Stimulated activated naive CD8-positive, alpha-beta T cell treated with anti-CD3 and anti-CD28 coated beads, Interleukin-15, Interleukin-2, amounts not matched to agents 100 U/mL and 50 U/mL, for 24 hours (primary cell): ENCODE data around the gene CNPY1.

Source experiments
- ATAC-seq: fragments of 150-1000 bp; cut with Tn5 transposase; one replicate; pipeline ENCODE4 v1.10.0; 2021
- DNase-seq: peaks from one replicate; pipeline ENCODE4 v3.0.0; 2021

The CNPY1 gene

DNA sequence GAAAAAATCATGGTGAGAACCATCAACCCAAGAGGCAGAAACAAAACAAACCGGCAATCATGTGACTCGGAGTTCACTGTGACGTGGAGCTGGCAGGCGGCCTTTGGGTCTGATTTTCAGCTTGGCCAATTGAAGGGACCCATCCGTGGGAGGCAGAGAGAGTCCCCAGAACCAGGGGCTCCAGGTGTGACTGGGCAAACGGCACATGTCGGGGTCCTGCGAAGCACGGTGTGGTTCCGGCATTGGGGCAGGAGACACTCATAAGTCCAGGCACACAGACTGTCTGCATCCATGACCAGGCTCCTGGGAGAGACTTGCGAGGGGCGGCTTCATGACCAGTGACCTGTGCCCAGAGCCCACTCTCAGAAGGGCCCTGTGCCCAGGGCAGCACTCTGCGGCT lies 12.6 kb upstream of the CNPY1 start:
- ATAC-seq, result no peak
- DNase-seq, result no peak

DNA sequence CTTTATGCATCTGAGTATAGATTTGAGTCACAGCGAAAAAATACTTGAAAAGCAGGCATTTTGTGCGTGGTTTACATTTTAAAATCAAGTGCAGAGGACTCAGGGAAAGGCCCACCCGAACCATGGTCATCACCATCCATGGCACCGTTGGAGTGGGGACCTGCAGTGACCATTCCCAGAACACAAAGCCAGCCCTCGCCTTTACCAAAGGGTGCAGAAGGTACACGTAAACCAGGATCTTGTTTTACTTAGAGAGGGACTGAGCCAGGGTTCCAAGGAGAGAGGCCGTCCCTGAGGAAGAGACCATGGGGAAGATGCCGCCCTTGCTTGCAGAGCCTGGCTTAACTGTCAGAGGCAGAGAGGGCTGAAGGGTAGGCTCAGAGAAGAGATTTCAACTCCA lies 12.0 kb upstream of the CNPY1 start:
- no peak for ATAC-seq

DNA sequence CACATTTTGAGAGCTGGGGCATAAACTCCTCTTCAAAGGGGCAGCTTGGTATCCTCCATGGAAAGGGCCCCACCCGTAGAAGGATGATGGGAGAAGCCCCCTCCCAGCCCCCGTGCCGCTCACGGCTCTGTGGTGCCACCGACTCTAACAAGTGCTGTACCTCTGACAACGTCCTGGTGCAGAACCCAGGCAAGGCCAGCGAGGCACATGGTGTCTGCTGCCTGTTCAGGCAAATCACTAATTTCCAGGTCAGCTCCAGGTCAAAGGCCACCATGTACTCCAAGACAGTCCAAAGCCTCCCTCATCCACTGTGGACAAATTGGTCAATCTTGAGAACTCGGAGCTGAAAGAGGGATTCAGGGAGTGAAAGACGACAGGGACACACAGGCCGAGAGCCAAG lies 11.4 kb upstream of the CNPY1 start:
- ATAC-seq, result no peak
- no peak for DNase-seq

More for the DNA sequence above, 12.0 kb upstream of the CNPY1 start:
- DNase-seq, result no peak

DNA sequence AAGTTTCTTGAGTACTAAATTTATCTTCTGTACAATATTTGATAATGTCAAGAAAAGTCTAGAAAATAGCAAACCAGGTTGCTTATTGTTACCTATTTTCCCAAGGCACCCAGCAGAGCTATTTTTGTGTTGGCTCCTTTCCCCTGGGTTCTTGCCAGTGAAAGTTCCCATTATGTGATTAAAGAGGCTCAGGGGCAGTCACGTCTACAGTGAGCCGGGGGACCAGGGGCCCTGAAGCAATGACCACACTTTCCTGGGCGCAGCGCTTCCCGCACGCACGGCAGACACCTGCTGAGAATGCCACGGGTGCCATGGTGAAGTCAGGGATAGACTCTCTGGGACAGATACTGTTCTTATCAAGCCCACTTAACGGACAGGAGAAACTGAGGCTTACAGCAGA lies 10.4 kb upstream of the CNPY1 start:
- ATAC-seq, result no peak
- no peak for DNase-seq

DNA sequence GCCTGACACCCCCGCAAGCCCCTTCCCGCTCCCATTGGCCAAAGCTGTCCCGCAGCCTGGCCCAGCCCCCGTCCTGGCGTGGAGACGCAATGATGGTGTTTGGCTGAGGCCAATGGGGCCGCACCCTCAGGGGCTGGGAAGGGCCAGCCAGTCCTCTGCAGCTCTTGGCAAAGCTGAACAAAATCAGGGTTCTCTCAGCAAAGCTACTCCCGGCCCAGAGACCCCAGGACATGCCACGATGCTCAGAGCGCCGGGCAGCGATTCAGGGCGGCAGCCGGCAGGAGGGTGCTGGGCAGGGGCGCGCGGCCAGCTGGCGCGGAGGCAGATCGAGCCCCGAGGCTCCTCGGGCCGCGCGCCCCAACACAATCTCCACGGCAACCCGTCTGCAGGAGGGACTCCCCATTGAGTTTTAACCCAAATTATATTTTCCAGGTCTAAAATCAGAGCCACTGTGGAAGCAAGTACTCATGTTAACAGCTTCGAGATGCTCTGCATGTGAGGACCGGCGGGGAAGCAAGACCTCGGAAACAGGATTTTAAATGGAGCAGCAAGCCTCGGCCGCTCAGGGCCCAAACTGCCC lies 8.8 kb upstream of the CNPY1 start:
- DNase-seq (no peak), ATAC-seq (no peak)

DNA sequence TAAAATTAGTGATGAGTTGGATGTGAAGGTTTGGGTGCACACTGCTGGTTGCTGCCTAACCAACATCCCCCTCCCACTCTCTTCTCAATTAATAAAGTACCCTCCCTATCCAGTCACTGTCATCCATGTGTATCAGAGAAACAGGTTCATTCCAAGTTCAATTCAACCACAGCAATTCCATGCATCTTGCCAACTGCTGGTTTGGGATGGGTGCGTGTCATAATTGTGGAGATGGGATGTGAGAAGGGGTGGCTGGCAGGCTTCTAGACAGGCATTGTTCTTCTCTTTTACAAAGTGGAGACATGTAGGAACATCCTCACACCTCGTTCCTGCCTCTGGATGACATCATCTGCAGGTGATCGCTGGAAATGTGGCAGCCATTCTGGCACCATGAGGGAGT lies 7.5 kb upstream of the CNPY1 start:
- ATAC-seq, result no peak
- DNase-seq, result no peak

DNA sequence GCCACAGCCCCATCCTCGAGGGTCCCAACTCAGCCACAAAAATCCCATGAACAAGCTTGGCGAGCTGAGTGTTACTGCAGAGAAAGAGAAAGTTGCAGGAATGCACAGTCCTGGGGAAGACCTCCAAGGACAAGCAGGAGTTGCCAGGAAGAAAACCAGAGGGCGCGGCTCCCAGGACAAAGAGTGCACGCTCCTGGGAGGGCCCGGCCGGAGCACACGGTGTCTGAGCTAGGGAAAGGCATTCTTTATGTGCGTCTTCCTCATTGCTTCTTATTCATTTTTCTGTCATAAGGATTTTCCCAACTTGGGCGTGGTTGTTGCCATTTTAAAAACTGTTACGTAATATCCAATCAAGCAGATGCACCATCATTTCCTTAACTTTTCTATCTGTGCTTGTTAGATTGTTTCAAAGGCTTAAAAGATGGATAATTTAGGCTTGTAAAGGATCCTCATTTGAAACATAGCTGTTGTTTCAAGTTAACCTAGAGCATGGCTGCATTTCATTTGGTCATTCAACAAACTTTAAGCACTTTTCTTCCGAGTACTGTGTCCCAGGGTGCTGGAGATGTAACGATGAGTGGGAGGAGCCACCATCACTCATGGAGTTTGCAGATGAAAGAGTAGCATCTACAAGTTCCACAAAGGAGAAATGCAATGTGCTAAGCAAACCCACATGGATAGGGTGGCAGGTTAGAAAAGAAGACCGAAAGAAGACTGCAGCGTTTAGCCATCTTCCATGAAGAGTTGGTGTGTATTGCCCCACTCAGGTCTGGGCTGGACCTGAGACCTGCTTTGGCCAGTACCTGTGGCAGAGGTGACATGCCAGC lies 5.6 kb upstream of the CNPY1 start:
- ATAC-seq, result no peak
- DNase-seq, result no peak

DNA sequence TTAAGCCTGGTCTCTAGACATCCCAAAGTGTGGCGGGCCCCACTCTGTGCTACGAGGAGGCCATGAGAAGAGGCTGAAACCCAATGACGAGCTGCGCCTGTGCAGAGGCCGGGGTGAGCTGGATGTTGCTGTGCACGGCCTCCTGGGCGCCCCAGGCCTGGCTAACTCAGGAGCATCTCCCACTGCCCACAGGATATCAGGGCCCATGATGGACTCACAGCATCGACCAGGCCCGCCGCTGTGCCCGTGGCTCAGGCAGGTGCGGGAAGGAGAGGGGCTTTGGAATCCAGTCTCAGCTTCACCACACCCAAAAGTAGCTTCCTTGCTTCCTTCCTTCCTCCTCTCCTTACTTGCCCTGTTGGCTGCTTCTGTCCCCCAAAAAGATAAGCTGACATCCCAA lies 4.6 kb upstream of the CNPY1 start:
- no peak for DNase-seq
- no peak for ATAC-seq

DNA sequence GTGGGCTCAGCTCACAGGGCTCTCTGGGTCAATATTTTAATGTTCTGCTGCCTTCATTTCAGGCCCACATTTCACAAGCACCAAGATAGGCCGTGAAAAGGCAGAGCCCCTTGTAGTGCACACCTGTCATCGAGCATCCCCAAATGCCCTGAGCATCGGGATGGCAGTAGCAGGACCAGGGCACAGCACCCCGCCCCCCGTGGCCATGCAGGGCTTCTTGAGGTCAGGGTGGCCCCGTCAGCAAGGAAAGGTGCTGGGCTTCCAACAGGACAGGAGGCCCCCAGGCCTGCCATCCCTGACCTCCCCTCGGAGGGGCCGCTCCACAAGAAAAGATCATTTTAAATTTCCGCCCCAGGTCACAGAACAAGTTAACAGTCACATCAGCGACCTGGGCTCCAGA lies 2.9 kb upstream of the CNPY1 start:
- DNase-seq (no peak), ATAC-seq (no peak)

DNA sequence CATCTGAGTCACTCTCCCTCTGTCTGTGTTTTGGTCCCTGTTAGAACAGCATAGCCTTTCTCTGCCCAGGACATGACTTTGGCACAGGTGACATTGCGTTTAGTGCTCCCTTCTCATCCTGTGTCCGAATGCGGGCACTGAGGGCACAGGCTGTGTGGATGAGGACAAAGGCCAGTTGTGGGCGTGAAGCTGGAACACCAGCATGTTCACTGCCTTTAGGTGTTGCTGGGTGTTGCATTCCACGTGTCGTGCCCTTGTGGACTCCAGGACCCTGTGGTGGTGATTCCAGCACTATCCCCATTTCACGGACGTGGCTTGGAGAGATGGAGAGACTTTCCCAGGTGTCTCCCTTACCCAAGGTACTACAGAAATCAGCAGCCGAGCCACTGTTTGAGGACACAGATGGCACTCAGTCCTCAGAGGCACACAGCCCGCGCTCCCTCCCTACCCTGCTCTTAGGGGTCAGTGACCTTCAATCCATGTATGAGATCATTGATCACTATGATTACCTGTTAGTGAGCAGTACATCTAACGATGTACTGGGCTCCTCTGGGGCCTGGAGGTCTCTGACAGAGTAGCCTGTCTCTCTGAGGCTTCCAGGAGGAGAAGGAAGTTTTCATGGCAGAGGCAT lies 917 bp upstream of the CNPY1 start:
- DNase-seq (no peak), ATAC-seq (no peak)

DNA sequence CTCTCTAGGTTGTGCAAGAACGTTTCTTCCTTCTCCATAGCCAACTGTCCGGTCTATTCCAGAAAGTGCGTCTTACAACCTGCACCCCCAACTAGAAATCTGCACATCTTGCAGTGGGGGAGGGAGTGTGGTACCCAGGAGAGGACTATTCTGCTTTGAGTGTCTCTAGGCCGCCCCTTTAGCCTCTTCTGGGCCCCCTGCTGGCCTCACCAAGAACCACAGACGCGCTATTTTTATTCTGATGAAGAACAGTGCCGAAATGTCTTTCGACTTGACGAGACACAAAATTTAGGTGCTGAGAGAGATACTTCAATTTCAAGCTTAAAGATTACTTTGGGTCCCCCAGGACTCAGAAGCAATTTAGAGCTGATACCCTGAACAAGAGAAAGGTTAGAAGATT lies 1.0 kb downstream of the CNPY1 start:
- ATAC-seq, result no peak

DNA sequence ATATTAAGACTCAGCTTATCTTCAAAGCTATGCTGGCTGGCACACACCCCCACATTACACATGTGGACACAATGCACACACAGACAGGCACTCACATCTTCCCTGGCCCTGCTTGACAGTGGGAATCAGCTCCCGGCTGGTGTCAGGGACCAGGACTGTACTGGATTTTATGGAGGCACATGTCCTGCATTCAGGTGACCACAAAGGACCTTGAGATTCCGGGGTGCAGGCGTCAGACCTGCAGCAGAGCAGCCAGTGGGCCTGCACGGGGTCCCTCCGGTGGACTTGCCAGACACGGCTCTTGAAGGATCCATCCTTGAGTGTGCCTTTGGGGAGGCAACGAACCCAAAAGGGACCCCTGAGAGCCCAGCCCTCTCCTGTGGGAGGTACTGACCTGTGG lies 1.9 kb downstream of the CNPY1 start:
- no peak for DNase-seq
- no peak for ATAC-seq

More for the DNA sequence above, 1.0 kb downstream of the CNPY1 start:
- no peak for DNase-seq

DNA sequence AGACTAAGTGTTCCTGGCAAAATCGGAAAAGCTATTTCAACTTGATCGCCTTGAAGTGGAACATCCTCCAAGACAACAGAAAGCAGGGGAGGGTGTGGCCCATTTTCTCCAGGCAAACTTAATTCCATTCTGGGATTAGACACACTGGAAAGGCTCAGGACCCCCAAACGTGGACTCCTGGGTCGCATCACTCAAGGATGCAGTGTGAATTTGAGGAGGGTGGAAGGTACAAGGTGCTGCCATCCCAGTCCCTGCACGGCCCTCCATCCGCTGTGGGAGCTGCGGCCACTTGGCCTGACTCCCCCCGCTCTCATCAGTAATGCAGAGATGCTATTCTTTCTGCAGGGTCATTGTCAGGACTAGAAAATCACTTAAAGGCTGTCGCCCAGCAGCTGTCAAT lies 2.4 kb downstream of the CNPY1 start:
- no peak for DNase-seq
- ATAC-seq, result no peak

DNA sequence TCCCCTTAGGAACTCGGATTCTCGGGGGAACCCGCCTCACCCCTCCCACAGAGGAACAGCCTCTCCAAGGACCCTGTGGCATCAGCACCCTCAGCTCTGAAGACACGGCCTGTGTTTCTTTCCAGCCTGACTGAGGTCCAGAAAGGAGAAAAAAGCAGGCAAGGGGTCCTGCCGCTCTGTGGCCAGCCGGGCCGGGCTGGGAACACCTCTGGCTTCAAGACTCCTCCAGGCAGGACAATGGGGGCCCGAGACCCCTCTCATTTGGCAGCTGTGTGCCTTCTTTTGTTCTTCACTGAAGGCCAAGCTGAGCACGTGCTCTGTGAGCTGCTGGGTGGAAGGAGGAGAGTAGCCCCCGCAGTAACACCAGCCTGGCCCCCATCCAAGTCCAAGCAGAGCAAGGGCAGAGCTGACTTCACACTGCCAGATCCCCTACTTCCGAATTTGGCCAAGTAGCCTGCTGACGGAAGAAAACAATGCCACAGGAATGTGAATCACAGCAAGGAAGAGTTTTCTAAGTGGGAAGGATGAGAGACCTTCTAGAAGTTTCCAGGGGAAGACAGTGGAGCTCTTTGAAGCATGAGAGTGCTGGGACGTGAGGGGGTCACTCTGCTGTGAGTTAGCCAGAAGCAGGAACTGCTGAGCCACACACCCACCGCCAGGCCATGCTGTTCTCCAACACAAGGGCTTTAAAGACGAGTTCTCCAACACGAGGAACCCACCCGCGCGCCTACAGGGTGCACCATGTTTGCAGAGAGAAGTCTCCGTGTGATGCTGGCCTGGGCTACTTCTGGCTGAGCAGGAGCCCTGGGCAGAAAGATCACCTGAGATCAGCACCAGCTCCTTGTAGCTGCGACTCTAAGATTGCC lies 3.1 kb downstream of the CNPY1 start:
- no peak for DNase-seq
- ATAC-seq, result no peak

DNA sequence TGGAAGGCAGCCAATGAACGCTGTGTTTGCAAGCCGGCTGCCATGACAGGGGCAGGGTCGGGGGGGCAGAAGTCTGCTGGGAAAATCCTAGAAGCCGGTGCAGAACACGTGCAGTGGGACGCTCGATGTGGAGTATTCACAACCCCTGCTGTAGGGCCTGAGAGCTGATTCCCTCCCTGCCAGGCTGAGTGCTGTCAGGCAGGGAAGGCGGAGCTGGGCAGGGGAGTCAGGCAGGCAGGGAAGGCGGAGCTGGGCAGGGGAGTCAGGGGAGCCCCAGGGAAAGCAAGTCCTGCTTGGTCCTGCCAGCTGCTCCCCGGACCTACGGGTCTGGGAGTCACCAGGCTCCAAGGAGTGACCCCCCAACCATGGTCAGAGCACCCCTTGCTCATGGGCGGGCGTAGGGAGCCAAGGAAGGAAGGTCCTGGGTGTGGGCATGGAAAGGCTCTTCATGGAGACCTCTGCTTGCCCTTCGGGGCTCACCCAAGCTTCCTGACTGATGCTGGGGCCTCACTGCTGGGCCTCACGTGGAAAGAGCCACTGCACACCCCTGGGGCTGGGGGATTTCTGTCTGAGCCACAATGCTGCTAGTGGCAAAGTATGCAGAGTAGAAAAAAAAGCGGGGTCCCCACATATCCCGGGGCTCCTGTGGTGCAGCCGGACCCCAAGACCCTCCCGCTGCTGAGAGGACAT lies 4.2 kb downstream of the CNPY1 start:
- ATAC-seq, result no peak

DNA sequence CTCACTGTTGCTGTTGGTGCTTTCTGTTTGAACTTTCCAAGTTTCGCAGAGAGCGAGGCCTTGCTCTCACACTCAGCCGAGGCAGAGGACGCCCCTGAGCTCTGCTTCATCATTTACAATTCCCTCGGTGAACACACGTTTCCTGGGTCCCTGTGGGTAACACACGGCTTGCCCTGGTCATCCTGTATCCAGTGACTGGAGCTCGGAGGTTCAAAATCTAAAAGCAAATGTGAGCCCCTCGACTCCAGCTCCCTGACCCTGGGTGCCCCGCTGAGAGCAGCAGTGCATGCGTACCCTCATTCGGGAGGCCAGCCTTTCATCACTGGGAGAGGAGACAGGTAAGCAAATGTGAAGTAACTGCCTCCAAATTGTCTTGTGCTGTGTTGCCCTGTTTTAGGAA lies 5.8 kb downstream of the CNPY1 start:
- DNase-seq, result no peak
- no peak for ATAC-seq

More for the DNA sequence above, 4.2 kb downstream of the CNPY1 start:
- no peak for DNase-seq

DNA sequence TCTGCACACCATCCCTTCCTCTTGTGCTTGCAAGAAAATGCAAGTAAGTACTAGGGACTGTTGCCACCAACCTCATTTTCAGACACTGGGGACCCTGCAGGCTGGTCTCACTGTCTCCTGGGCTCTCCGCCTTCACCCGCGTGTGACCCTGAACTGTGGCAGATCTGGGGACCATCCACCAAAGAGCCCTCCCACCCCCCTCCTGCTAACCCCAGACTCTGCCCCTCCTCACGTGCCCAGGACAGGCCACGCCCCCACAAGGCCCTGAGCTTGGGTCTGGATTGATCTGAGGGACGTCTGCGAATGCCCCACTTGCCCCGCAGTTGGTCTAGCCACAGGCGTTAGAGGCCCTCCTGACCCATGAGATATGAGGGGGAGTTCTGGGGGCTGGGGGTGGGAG lies 8.1 kb downstream of the CNPY1 start:
- no peak for ATAC-seq
- no peak for DNase-seq

DNA sequence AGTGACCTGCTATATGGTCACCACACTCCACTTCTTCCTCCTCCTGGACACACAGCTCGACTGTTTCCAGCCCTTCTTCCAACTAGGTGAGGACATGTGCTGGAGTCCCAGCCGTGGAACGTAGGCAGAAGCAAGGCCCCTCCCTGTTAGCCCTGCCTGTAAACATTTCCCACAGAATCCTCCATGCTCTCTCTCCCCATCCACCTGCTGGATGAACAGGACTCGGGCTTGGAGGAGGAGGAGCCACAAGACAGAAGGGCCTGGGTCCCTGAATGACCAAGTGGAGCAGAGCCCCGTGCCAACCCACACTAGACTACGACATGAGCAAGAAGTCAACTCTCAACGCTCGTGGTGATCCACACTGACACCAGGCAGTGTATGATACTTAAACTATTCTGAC lies 9.9 kb downstream of the CNPY1 start:
- DNase-seq (no peak), ATAC-seq (no peak)

DNA sequence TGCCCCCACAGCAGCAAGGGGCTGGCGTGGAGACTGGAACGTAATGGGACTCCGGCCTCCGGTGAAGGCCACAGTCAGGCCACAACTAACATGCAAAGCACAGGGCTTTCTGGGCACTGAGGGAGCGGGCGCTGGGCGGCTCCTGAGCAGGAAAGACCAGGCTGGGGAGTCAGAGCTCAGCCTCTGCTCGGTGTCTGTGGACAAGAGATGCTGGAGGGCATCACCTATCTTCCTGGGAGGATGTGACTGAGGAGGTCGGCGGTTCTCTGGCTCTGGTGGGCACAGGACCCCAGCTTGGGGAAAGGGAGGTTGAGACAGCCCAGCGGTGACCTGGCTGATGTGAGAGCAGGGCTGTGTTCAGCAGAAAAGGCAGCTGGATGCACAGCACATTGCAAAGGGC lies 11.7 kb downstream of the CNPY1 start:
- DNase-seq (no peak), ATAC-seq (no peak)

DNA sequence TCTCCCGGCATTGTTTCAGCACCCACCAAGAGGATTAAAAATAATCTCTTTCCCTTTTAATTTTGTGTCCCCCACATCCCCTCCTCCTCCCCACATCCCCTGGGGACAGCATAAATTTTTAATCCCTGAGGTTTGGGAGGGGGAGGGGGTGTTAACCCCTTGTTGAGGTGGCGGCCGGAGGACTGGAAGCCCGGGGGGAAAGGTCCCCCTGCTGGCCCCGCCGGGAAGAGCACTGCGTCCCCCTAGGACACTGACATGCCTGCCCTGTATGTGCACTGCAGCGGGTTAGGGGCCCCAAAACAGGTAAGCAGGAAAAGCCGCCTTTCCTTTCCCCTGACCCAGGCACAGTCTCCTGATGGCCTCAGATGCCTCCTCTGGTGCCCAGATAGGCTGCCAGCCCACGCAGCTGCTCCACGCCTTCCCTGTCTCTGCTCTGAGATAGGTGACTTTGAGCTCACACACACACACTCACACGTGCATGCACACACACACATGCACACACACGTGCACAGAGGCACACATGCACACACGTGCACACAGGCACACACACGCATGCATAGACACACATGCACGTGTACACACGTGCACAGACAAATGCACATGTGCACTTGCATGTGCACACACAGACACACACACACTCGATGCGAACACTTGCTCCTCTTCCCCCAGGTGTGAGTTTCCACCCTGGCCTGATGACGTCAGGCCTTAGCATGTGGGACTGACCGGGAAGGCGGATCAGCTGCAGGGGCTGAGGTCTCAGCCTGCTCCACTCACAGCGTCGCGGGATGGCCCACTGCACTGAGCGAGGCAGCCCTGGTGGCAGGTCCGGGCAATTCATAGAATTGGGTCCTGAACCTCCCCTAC lies 12.3 kb downstream of the CNPY1 start:
- ATAC-seq, result peak; percentile 45

More for the DNA sequence above, 12.3 kb downstream of the CNPY1 start:
- peak; percentile 66 for DNase-seq
